Upper lobe of left lung (tissue), 6 donors: ENCODE measurements around the gene CCT5. TPM values are rescaled to one million over a fixed set of nuclear protein-coding genes. Genes with fewer than 3 reads are reported as not detected.

Source experiments
- ATAC-seq, 2 donors: fragments of 200-7000 bp; cut with Tn5 transposase; one replicate each; pipeline ENCODE4 v1.9.1; 2022; ENCODE audit warnings: mild to moderate bottlenecking in 2 of 2, moderate library complexity in 2 of 2; ENCODE audit not compliant: low FRiP score in 2 of 2
- DNase-seq, 2 donors: peaks; one replicate each; pipeline ENCODE4 v3.0.0-alpha.2; 2019 to 2020
- H3K27ac ChIP-seq, 4 donors: fragments of 200-600 bp; sonication (generic); one replicate each; pipeline ENCODE4 v1.5.1; 2016 to 2019
- H3K27me3 ChIP-seq, 4 donors: fragments of 200-600 bp; sonication (generic); one replicate each; pipeline ENCODE4 v1.5.1; 2017 to 2019
- H3K36me3 ChIP-seq, 4 donors: fragments of 200-600 bp; sonication (generic); one replicate each; pipeline ENCODE4 v1.5.1; 2016 to 2019
- H3K4me1 ChIP-seq, 4 donors: fragments of 200-600 bp; sonication (generic); one replicate each; pipeline ENCODE4 v1.5.1; 2018 to 2019
- H3K4me3 ChIP-seq, 4 donors: fragments of 200-600 bp; sonication (generic); one replicate each; pipeline ENCODE4 v1.5.1; 2017 to 2019; ENCODE audit warnings: mild to moderate bottlenecking in 2 of 4, moderate library complexity in 1 of 4
- H3K9me3 ChIP-seq, 4 donors: fragments of 200-600 bp; sonication (generic); one replicate each; pipeline ENCODE4 v1.5.1; 2018 to 2019
- CTCF ChIP-seq, 6 experiments: fragments of 450-650 bp in 4 of 6; fragments of 200-600 bp in 2 of 6; sonication (generic) in 2 of 6; IDR thresholded peaks; one replicate each; pipeline ENCODE4 v1.5.1; 2016 to 2019; ENCODE audit warnings: antibody characterized with exemption in 6 of 6
- EP300 ChIP-seq, 4 donors: sonication (generic); formaldehyde crosslinking; IDR thresholded peaks; one replicate each; pipeline ENCODE4 v1.5.1; 2017; ENCODE audit warnings: antibody characterized with exemption in 4 of 4, control low read depth in 2 of 4
- POLR2A ChIP-seq, 4 donors: fragments of 450-650 bp; IDR thresholded peaks; one replicate each; pipeline ENCODE4 v1.5.1; 2016 to 2017; ENCODE audit warnings: antibody characterized with exemption in 4 of 4, mild to moderate bottlenecking in 2 of 4
- POLR2AphosphoS5 ChIP-seq, 2 donors: sonication (generic); formaldehyde crosslinking; IDR thresholded peaks; one replicate each; pipeline ENCODE4 v1.5.1; 2017; ENCODE audit warnings: antibody characterized with exemption in 2 of 2
- WGBS, 2 donors: methylation state at CpG; one replicate each; pipeline ENCODE4 v1.1.5; 2017 to 2018; 5-methylcytosine and 5-hydroxymethylcytosine counted together
- total RNA-seq, 6 donors: library from RNA; depleted of rRNA in 4 of 6; stranded (reverse); fragments of >200 nt in 4 of 6; gene quantifications; one replicate each; pipeline versions ENCODE4 v1.1.0 to v1.2.1, GENCODE V29; 2016 to 2021
- donor health status: DM: no; HTN: no; CAD: no; lungs with moderate emphysema.
- donor health status: DM: no; HTN: yes; CAD: no; lungs with severe emphysema.

Gene CCT5
- total RNA-seq, 6 donors from 2014 or later, result 33.5 to 191 (median 103) TPM

DNA sequence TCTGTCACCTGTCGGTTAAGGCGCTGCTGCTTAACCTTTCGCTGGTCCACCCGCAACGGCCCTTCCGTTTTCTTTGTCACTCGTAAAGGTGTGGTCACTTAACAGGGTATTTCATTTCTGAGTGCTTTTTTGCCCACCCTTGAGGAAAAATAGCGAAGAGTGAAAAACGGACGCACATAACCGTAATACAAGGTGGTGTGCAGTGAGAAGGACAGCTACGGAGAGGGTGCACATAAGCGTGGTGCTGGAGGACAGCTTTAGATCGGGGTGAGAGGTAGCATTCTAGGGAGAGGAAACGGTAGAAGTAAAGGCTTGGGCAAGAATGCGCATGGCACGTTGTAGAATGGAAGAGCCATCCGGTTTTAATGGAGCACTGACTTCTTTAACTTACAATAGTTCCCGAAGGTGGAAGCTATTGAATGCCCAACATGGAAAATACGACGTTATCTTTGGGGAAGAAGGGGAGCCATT lies 761 bp downstream of the CCT5 start:
- no peak for ATAC-seq

DNA sequence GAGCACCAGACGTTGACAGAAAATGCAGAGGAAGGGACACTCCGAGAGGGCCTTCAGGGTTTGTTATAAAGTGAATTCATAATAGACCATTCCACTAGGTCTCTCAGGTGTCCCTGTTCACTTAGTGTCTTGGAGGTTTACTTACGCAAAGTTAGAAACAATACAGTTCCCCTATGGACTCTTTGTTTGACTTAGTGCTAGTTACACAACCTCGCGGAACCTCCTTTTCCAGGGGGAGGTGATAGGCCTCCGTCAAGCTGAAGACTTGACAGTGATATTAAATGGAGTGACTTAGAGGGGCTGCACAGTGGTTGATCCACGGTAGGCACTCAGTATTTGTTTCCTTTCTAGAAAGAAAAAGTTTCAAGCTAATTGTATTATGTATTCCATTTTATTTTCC lies 1.3 kb downstream of the CCT5 start:
- peak overlapping the region; percentile 88 to 100 (median 94) for H3K4me3 ChIP-seq
- no peaks in the 10 kb centered on the region for H3K27me3 ChIP-seq
- peak overlapping the region in 1 of 4 donors; percentile 98 for H3K27ac ChIP-seq
- 22 to 37% methylated on average over 7 of the region's 7 CpGs for WGBS, 2 donors
- H3K36me3 ChIP-seq, result peaks cover 6 to 21% (median 16%) of the 10 kb centered on the region in 4 donors
- TF ChIP-seq CTCF (IDR thresholded peaks at IDR 0.05) (no peak), EP300 (IDR thresholded peaks at IDR 0.05) (no peak), POLR2AphosphoS5 (IDR thresholded peaks at IDR 0.05) (no peak), POLR2A (IDR thresholded peaks at IDR 0.05) (no peak)
- no peaks in the 10 kb centered on the region for H3K9me3 ChIP-seq
- no peak for ATAC-seq
- peaks cover 20 to 42% (median 26%) of the 10 kb centered on the region in 4 donors for H3K4me1 ChIP-seq
- no peak for DNase-seq

More for the DNA sequence above, 761 bp downstream of the CCT5 start:
- Histone ChIP-seq H3K27me3 (no peaks in the 10 kb centered on the region), H3K4me1 (peaks cover 20 to 42% (median 26%) of the 10 kb centered on the region in 4 donors), H3K4me3 (peak overlapping the region; percentile 88 to 100 (median 94)), H3K27ac (peak overlapping the region; percentile 89 to 98 (median 91)), H3K9me3 (no peaks in the 10 kb centered on the region), H3K36me3 (peaks cover under 1 to 15% (median 10%) of the 10 kb centered on the region in 4 donors)
- no peak for DNase-seq
- WGBS, 2 donors, result 0 to 1% methylated on average over 21 of the region's 21 CpGs
- no peak for TF ChIP-seq POLR2AphosphoS5 (IDR thresholded peaks at IDR 0.05)
- no peak for TF ChIP-seq POLR2A (IDR thresholded peaks at IDR 0.05)
- TF ChIP-seq CTCF (IDR thresholded peaks at IDR 0.05), result no peak
- TF ChIP-seq EP300 (IDR thresholded peaks at IDR 0.05), result no peak

DNA sequence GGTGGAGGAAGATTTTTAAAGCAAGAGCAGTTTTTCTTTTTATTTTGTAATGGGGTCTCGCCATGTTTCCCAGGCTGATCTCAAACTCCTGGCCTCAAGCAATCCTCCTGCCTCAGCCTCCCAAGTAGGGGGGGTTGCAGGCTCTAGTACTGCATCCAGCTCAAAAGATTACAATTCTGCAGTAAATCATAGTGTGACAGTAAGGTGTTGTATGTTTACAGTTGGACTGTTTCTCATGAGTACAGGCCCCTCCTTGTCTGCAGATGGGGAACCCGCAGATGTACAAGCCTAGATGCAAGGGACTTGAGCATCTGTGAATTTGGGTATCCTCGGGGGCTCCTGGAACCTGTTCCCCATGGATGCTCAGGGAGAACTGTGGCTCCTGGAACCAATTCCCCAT lies 3.3 kb downstream of the CCT5 start:
- Histone ChIP-seq H3K36me3 (peaks cover 24 to 41% (median 34%) of the 10 kb centered on the region in 4 donors), H3K4me1 (peaks cover 19 to 38% (median 25%) of the 10 kb centered on the region in 4 donors), H3K4me3 (no peak overlapping the region), H3K27ac (no peak overlapping the region), H3K27me3 (no peaks in the 10 kb centered on the region), H3K9me3 (no peaks in the 10 kb centered on the region)
- DNase-seq (no peak), ATAC-seq (no peak)
- WGBS, 2 donors, result 94 to 96% methylated on average over 2 to 3 of the region's 3 CpGs
- no peak for TF ChIP-seq EP300 (IDR thresholded peaks at IDR 0.05)
- TF ChIP-seq POLR2AphosphoS5 (IDR thresholded peaks at IDR 0.05), result no peak
- TF ChIP-seq POLR2A (IDR thresholded peaks at IDR 0.05), result no peak
- no peak for TF ChIP-seq CTCF (IDR thresholded peaks at IDR 0.05)

DNA sequence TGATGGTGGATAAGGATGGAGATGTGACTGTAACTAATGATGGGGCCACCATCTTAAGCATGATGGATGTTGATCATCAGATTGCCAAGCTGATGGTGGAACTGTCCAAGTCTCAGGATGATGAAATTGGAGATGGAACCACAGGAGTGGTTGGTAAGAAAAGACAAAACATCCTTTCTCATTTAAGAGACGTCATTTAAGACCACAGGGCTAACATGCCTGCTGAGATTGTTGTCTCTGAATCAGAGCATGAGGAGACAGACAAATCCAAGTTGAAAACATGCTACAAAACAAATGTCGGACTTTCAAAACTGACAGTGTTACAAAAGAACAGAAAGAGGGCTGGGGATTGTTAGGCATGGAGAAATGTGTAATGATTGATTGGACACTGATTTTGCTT lies 4.6 kb downstream of the CCT5 start:
- Histone ChIP-seq H3K27ac (no peak overlapping the region), H3K9me3 (no peaks in the 10 kb centered on the region), H3K4me3 (no peak overlapping the region), H3K36me3 (peaks cover 35 to 54% (median 47%) of the 10 kb centered on the region in 4 donors), H3K27me3 (no peaks in the 10 kb centered on the region), H3K4me1 (peaks cover 13 to 30% (median 18%) of the 10 kb centered on the region in 4 donors)
- no peak for DNase-seq
- no peak for ATAC-seq
- WGBS, 2 donors, result 39 to 53% methylated on average over 2 of the region's 2 CpGs
- no peak for TF ChIP-seq EP300 (IDR thresholded peaks at IDR 0.05)
- no peak for TF ChIP-seq CTCF (IDR thresholded peaks at IDR 0.05)
- no peak for TF ChIP-seq POLR2A (IDR thresholded peaks at IDR 0.05)
- no peak for TF ChIP-seq POLR2AphosphoS5 (IDR thresholded peaks at IDR 0.05)

GRCh38 chr5:10257870-10258269 lies 7.8 kb downstream of the CCT5 start:
- H3K9me3 ChIP-seq, result no peaks in the 10 kb centered on the region
- no peak overlapping the region for H3K4me3 ChIP-seq
- peaks cover 0 to 9% (median 5%) of the 10 kb centered on the region in 4 donors for H3K4me1 ChIP-seq
- no peak for ATAC-seq
- WGBS, 2 donors, result 81 to 82% methylated on average over 8 of the region's 8 CpGs
- H3K36me3 ChIP-seq, result peaks cover 66 to 85% (median 78%) of the 10 kb centered on the region in 4 donors
- TF ChIP-seq CTCF (IDR thresholded peaks at IDR 0.05) (no peak), POLR2A (IDR thresholded peaks at IDR 0.05) (no peak), POLR2AphosphoS5 (IDR thresholded peaks at IDR 0.05) (no peak), EP300 (IDR thresholded peaks at IDR 0.05) (no peak)
- H3K27ac ChIP-seq, result no peak overlapping the region
- no peaks in the 10 kb centered on the region for H3K27me3 ChIP-seq
- DNase-seq, result no peak
